Panc1 (cell line): ENCODE measurements around the gene ALG1L2.
"Not testable (repeated sequence)": the region's sequence is repeated elsewhere in the genome, so short reads cannot be mapped to it uniquely, and the experiment has no call there.

Experiments
- CTCF ChIP-seq: fragments of 450-650 bp; IDR thresholded peaks from 2 replicates; pipeline ENCODE4 v1.5.1; 2017; ENCODE audit warnings: mild to moderate bottlenecking
- POLR2AphosphoS5 ChIP-seq: IDR thresholded peaks from 2 replicates; pipeline ENCODE4 v1.6.1; 2012; ENCODE audit warnings: mild to moderate bottlenecking, low read depth, low read length, moderate library complexity
- SIN3A ChIP-seq: IDR thresholded peaks from 2 replicates; pipeline ENCODE4 v1.6.1; 2012; ENCODE audit warnings: low read depth, mild to moderate bottlenecking, low read length, moderate library complexity, borderline replicate concordance; ENCODE audit not compliant: insufficient read depth
- TCF7L2 ChIP-seq: IDR thresholded peaks from 2 replicates; pipeline ENCODE4 v1.6.1; 2011; ENCODE audit warnings: mild to moderate bottlenecking, low read depth, low read length, inconsistent platforms
- TF ChIP-seq, protein P1 (sequence below), 2 experiments: IDR thresholded peaks; 2 replicates each; pipeline ENCODE4 v1.6.1; 2011 to 2012; ENCODE audit warnings: low read depth in 2 of 2, control low read depth in 1 of 2, low read length in 1 of 2, mild to moderate bottlenecking in 1 of 2, moderate library complexity in 1 of 2; ENCODE audit not compliant: insufficient read depth in 1 of 2

- TF ChIP-seq CTCF, POLR2AphosphoS5, SIN3A, TCF7L2: not testable (repeated sequence)
- TF ChIP-seq, protein P1, sequence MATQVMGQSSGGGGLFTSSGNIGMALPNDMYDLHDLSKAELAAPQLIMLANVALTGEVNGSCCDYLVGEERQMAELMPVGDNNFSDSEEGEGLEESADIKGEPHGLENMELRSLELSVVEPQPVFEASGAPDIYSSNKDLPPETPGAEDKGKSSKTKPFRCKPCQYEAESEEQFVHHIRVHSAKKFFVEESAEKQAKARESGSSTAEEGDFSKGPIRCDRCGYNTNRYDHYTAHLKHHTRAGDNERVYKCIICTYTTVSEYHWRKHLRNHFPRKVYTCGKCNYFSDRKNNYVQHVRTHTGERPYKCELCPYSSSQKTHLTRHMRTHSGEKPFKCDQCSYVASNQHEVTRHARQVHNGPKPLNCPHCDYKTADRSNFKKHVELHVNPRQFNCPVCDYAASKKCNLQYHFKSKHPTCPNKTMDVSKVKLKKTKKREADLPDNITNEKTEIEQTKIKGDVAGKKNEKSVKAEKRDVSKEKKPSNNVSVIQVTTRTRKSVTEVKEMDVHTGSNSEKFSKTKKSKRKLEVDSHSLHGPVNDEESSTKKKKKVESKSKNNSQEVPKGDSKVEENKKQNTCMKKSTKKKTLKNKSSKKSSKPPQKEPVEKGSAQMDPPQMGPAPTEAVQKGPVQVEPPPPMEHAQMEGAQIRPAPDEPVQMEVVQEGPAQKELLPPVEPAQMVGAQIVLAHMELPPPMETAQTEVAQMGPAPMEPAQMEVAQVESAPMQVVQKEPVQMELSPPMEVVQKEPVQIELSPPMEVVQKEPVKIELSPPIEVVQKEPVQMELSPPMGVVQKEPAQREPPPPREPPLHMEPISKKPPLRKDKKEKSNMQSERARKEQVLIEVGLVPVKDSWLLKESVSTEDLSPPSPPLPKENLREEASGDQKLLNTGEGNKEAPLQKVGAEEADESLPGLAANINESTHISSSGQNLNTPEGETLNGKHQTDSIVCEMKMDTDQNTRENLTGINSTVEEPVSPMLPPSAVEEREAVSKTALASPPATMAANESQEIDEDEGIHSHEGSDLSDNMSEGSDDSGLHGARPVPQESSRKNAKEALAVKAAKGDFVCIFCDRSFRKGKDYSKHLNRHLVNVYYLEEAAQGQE (IDR thresholded peaks at IDR 0.05; ENCODE audit: insufficient read depth in 1 of 2, low read depth in 2 of 2, low read length in 1 of 2): not testable (repeated sequence)
These were observed 28.9 kb downstream of the ALG1L2 start for GRCh38 chr3:130110386-130111169.
